ENCODE results near the gene COL4A4. TPM values are rescaled to one million over a fixed set of nuclear protein-coding genes. Genes with fewer than 3 reads are reported as not detected.

Gene COL4A4
- total RNA-seq, 5 donors from 2014 or later (not counting 1 experiment from before 2014, with no cell fraction given) = 0.08 to 0.28 (median 0.20) TPM

DNA sequence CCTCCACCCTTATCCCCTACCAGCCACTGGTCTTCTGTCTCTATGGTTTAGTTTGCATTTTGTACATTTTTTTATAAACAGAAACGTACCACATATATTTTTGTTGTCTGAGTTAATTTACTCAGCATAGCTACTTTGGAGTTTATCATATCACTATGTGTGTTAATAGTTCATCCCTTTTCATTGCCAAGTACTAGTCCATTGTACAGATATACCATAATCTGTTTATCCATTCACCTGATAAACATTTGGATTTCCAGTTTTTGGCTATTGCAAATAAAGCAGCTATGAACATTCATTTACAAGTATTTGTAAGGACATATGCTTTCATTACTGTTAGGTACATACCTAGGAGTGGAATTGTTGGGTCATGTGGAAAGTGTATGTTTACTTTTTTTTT is 204.6 kb downstream of the COL4A4 start:
- no peaks in the 10 kb centered on the region for H3K27me3 Mint-ChIP-seq

DNA sequence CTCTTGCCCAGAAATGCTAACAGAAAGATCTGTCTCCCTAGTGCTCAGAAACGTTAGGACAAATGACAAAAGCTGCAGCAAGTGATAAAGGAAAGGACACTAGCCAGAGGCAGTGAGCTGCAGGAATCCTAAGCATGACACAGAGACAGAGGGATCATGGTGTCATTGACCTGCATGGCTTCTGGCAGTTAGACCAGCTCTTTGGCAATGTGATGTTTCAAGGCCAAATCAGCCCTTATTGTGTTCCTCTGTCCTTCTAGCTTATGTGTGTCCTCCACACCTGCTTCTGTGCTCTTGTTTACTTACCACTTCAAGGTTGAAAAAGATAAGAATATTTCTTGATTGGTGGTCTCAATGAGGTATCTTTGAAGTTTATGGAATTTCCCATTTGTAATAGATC is 207.3 kb downstream of the COL4A4 start:
- Histone ChIP-seq H3K27me3 (replicated peaks in 1 of 2; ENCODE audit: control insufficient read depth in 2 of 2, extremely low read depth in 1 of 2, insufficient read depth in 2 of 2, low read length in 1 of 2) (no peaks in the 10 kb centered on the region), H3K27ac (ENCODE audit: low read length) (no peak overlapping the region), H3K36me3 (ENCODE audit: control insufficient read depth in 2 of 2, extremely low read depth in 1 of 2, insufficient read depth in 1 of 2, low read length in 1 of 2) (no peaks in the 10 kb centered on the region), H3K4me3 (ENCODE audit: control insufficient read depth in 1 of 2, extremely low read depth in 1 of 2, low read length in 1 of 2) (no peak overlapping the region), H3K9me3 (no peaks in the 10 kb centered on the region), H3K4me1 (ENCODE audit: control insufficient read depth in 1 of 2, extremely low read depth in 1 of 2, insufficient read depth in 2 of 2, low read length in 2 of 2) (peaks cover 0 to 8% of the 10 kb centered on the region in 2 experiments)
- Mint-ChIP-seq H3K27me3 (no peaks in the 10 kb centered on the region), H3K36me3 (peaks cover 62% of the 10 kb centered on the region), H3K27ac (no peak overlapping the region), H3K4me3 (no peak overlapping the region), H3K9me3 (peaks cover 16 to 28% (median 20%) of the 10 kb centered on the region in 3 donors), H3K4me1 (peaks cover 18 to 28% (median 19%) of the 10 kb centered on the region in 3 donors)
- no peak for DNase-seq
- WGBS (ENCODE audit: insufficient coverage) = 73% methylated on average over 1 of the region's 1 CpG
- ATAC-seq (replicated peaks in 1 of 4) = no peak
- CTCF ChIA-PET = no interaction called here
- POLR2A ChIA-PET = no interaction called here

More for the DNA sequence above, 204.6 kb downstream of the COL4A4 start:
- Histone ChIP-seq H3K4me3 (ENCODE audit: control insufficient read depth in 1 of 2, extremely low read depth in 1 of 2, low read length in 1 of 2) (no peak overlapping the region), H3K36me3 (ENCODE audit: control insufficient read depth in 2 of 2, extremely low read depth in 1 of 2, insufficient read depth in 1 of 2, low read length in 1 of 2) (no peaks in the 10 kb centered on the region), H3K27me3 (replicated peaks in 1 of 2; ENCODE audit: control insufficient read depth in 2 of 2, extremely low read depth in 1 of 2, insufficient read depth in 2 of 2, low read length in 1 of 2) (no peaks in the 10 kb centered on the region), H3K27ac (ENCODE audit: low read length) (no peak overlapping the region), H3K4me1 (ENCODE audit: control insufficient read depth in 1 of 2, extremely low read depth in 1 of 2, insufficient read depth in 2 of 2, low read length in 2 of 2) (no peaks in the 10 kb centered on the region), H3K9me3 (no peaks in the 10 kb centered on the region)
- no peak for DNase-seq
- no CpG with 5 or more reads among the region's 1 CpG for WGBS (ENCODE audit: insufficient coverage)
- H3K36me3 Mint-ChIP-seq = peaks cover 59% of the 10 kb centered on the region
- H3K4me1 Mint-ChIP-seq = peaks cover 0 to 12% (median 4%) of the 10 kb centered on the region in 3 donors
- ATAC-seq (replicated peaks in 1 of 4) = no peak
- H3K27ac Mint-ChIP-seq = no peak overlapping the region
- no peak overlapping the region for H3K4me3 Mint-ChIP-seq
- ChIA-PET CTCF (no interaction called here), POLR2A (no interaction called here)
- peaks cover 14 to 28% (median 19%) of the 10 kb centered on the region in 3 donors for H3K9me3 Mint-ChIP-seq

DNA sequence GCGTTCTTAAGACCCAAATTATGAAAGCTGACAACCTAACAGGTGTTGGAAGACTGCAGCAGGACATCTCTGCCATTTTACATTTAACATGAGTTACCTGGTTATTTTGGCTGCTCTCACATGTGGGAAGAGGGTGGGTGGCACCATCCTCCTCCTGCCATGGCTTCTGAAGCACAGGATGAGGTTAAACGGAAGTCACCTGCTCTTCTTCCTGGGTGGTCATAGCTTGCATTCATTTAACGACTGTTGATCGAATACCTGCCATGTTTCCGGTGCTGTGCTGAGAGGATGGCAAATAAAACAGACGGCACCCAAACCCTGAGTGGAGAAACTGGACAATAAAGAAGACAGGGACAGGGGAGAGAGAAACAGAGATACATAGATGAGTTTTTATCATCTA is 210.2 kb downstream of the COL4A4 start:
- peak in 2 of 4 experiments; percentile 48 to 58 for ATAC-seq (replicated peaks in 1 of 4)
- Mint-ChIP-seq H3K4me3 (peak overlapping the region in 1 of 3 donors; percentile 52), H3K9me3 (peaks cover 16 to 23% (median 18%) of the 10 kb centered on the region in 3 donors), H3K27me3 (no peaks in the 10 kb centered on the region), H3K27ac (no peak overlapping the region), H3K4me1 (peaks cover 26 to 33% (median 32%) of the 10 kb centered on the region in 3 donors), H3K36me3 (peaks cover 65% of the 10 kb centered on the region)
- DNase-seq = peak in 1 of 35 experiments; percentile 1
- Histone ChIP-seq H3K27ac (ENCODE audit: low read length) (no peak overlapping the region), H3K4me1 (ENCODE audit: control insufficient read depth in 1 of 2, extremely low read depth in 1 of 2, insufficient read depth in 2 of 2, low read length in 2 of 2) (peaks cover 0 to 8% of the 10 kb centered on the region in 2 experiments), H3K36me3 (ENCODE audit: control insufficient read depth in 2 of 2, extremely low read depth in 1 of 2, insufficient read depth in 1 of 2, low read length in 1 of 2) (no peaks in the 10 kb centered on the region), H3K4me3 (ENCODE audit: control insufficient read depth in 1 of 2, extremely low read depth in 1 of 2, low read length in 1 of 2) (no peak overlapping the region), H3K9me3 (no peaks in the 10 kb centered on the region), H3K27me3 (replicated peaks in 1 of 2; ENCODE audit: control insufficient read depth in 2 of 2, extremely low read depth in 1 of 2, insufficient read depth in 2 of 2, low read length in 1 of 2) (no peaks in the 10 kb centered on the region)
- POLR2A ChIA-PET = no interaction called here
- CTCF ChIA-PET = no interaction called here
- 30% methylated on average over 4 of the region's 6 CpGs for WGBS (ENCODE audit: insufficient coverage)

DNA sequence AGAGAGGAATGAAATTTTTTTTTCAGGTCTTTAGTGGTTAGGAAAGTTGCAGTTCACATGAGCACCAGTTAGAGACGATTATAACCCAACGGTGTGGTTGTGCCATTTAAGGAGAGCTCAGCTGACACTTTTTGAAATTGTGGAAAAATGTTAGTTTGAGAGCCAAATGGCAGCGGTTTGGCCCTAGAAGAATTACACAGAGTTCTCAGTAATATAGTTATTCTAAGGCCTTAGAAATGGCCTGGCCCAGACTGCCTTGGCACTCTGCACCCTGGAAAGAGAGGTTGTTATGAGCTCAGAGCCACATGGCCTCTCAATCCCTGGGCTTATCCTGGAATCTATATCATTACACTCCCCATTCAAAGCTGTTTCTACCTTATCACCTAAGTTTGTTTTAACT is 210.8 kb downstream of the COL4A4 start:
- ChIA-PET CTCF (no interaction called here), POLR2A (no interaction called here)
- Histone ChIP-seq H3K27me3 (replicated peaks in 1 of 2; ENCODE audit: control insufficient read depth in 2 of 2, extremely low read depth in 1 of 2, insufficient read depth in 2 of 2, low read length in 1 of 2) (no peaks in the 10 kb centered on the region), H3K27ac (ENCODE audit: low read length) (no peak overlapping the region), H3K4me1 (ENCODE audit: control insufficient read depth in 1 of 2, extremely low read depth in 1 of 2, insufficient read depth in 2 of 2, low read length in 2 of 2) (peaks cover 0 to 8% of the 10 kb centered on the region in 2 experiments), H3K36me3 (ENCODE audit: control insufficient read depth in 2 of 2, extremely low read depth in 1 of 2, insufficient read depth in 1 of 2, low read length in 1 of 2) (no peaks in the 10 kb centered on the region), H3K4me3 (ENCODE audit: control insufficient read depth in 1 of 2, extremely low read depth in 1 of 2, low read length in 1 of 2) (no peak overlapping the region), H3K9me3 (no peaks in the 10 kb centered on the region)
- Mint-ChIP-seq H3K27me3 (no peaks in the 10 kb centered on the region), H3K9me3 (peaks cover 14 to 18% (median 17%) of the 10 kb centered on the region in 3 donors), H3K4me1 (peaks cover 26 to 37% (median 32%) of the 10 kb centered on the region in 3 donors), H3K27ac (no peak overlapping the region), H3K36me3 (peaks cover 60% of the 10 kb centered on the region), H3K4me3 (peak overlapping the region in 1 of 3 donors; percentile 52)
- 93% methylated on average over 3 of the region's 3 CpGs for WGBS (ENCODE audit: insufficient coverage)
- DNase-seq (no peak), ATAC-seq (replicated peaks in 1 of 4) (no peak)

Other genes starting within 250 kb of the COL4A4 start
- under 1 TPM; 0.35 to 0.65 (median 0.56) TPM for gene COL4A3, start 419 bp upstream of the COL4A4 start, total RNA-seq
- 10 to 100 TPM; 50.7 to 57.6 (median 54.0) TPM for gene MFF, start 161.0 kb upstream of the COL4A4 start, total RNA-seq
- gene TM4SF20, start 215.1 kb upstream of the COL4A4 start, total RNA-seq = not detected
- gene SCYGR1, start 223.7 kb upstream of the COL4A4 start, total RNA-seq = not detected

All from T-cell (primary cell).